B cell (primary cell): ENCODE results near the gene ARHGAP12. TPM values are rescaled to one million over a fixed set of nuclear protein-coding genes. Genes with fewer than 3 reads are reported as not detected.

Experiments
- ATAC-seq: fragments of 200-7000 bp; cut with Tn5 transposase; one replicate; pipeline ENCODE4 v1.10.0; 2021; ENCODE audit warnings: low read depth, mild to moderate bottlenecking, moderate number of reproducible peaks, moderate library complexity
- CTCF ChIA-PET: fragments of 350-600 bp; sonication (Branson Sonifier 250); formaldehyde crosslinking; loops from one replicate; lab custom pipeline; 2021; ENCODE audit warnings: antibody characterized with exemption, inconsistent platforms; lab: Charles Lee
- POLR2A ChIA-PET: fragments of 350-600 bp; sonication (Branson Sonifier 250); formaldehyde crosslinking; loops from one replicate; lab custom pipeline; 2021; ENCODE audit warnings: antibody characterized with exemption; lab: Charles Lee
- DNase-seq: peaks from one replicate; pipeline ENCODE4 v3.0.0; 2013
- H2AFZ ChIP-seq: 2 replicates; pipeline ENCODE4 v1.6.1; 2012; ENCODE audit warnings: mild to moderate bottlenecking, low read depth, low read length; ENCODE audit not compliant: insufficient read depth, poor library complexity, severe bottlenecking
- H3K27ac ChIP-seq, 2 donors: 1 replicate in 1 of 2; 2 replicates in 1 of 2; pipeline ENCODE4 v1.5.1; 2012 to 2013; ENCODE audit warnings: low read length in 2 of 2, mild to moderate bottlenecking in 2 of 2, moderate library complexity in 1 of 2
- H3K27me3 ChIP-seq, 4 experiments: fragments of 200-600 bp in 1 of 4; sonication (generic) in 1 of 4; replicated peaks in 1 of 4; 1 replicate in 2 of 4; 2 replicates in 2 of 4; pipeline versions ENCODE4 v1.6.1 to v1.7.0; 2013 to 2016; ENCODE audit warnings: low read length in 3 of 4, mild to moderate bottlenecking in 2 of 4, mixed read lengths in 1 of 4, moderate library complexity in 1 of 4; ENCODE audit not compliant: insufficient read depth in 4 of 4, control insufficient read depth in 3 of 4; ENCODE audit errors: control extremely low read depth in 1 of 4
- H3K36me3 ChIP-seq, 2 experiments: replicated peaks in 1 of 2; 1 replicate in 1 of 2; 2 replicates in 1 of 2; pipeline versions ENCODE4 v1.6.1 to v1.7.1; 2013; ENCODE audit warnings: low read length in 1 of 2; ENCODE audit not compliant: insufficient read depth in 2 of 2, control insufficient read depth in 1 of 2; ENCODE audit errors: control extremely low read depth in 1 of 2, extremely low read depth in 1 of 2
- H3K4me1 ChIP-seq, 2 donors: fragments of 200-600 bp in 1 of 2; sonication (generic) in 1 of 2; 1 replicate in 1 of 2; 2 replicates in 1 of 2; pipeline versions ENCODE4 v1.5.1 to v1.6.1; 2013 to 2017; ENCODE audit warnings: low read length in 2 of 2; ENCODE audit not compliant: control insufficient read depth in 2 of 2, insufficient read depth in 2 of 2
- H3K4me2 ChIP-seq: replicated peaks from 2 replicates; pipeline ENCODE3; 2012; ENCODE audit warnings: mild to moderate bottlenecking, low read depth, low read length; ENCODE audit not compliant: poor library complexity, severe bottlenecking
- H3K4me3 ChIP-seq, 5 experiments: fragments of 200-600 bp in 1 of 5; sonication (generic) in 1 of 5; 1 replicate in 3 of 5; 2 replicates in 2 of 5; pipeline versions ENCODE4 v1.5.1 to v1.7.0; 2011 to 2016; ENCODE audit warnings: low read length in 4 of 5, mild to moderate bottlenecking in 4 of 5, low read depth in 2 of 5, control low read depth in 1 of 5, moderate library complexity in 1 of 5; ENCODE audit not compliant: insufficient read depth in 1 of 5; ENCODE audit errors: control extremely low read depth in 1 of 5, extremely low read depth in 1 of 5
- H3K79me2 ChIP-seq: fragments of 200-600 bp; sonication (generic); one replicate; pipeline ENCODE4 v1.6.0; 2016; ENCODE audit warnings: low read length; ENCODE audit not compliant: control insufficient read depth, insufficient read depth
- H3K9ac ChIP-seq: fragments of 200-600 bp; sonication (generic); 2 replicates; pipeline ENCODE4 v1.6.1; 2017; ENCODE audit warnings: mild to moderate bottlenecking, low read length, moderate library complexity
- H3K9me3 ChIP-seq, 3 donors: one replicate each; pipeline versions ENCODE4 v1.6.1 to v1.7.1; 2013; ENCODE audit warnings: low read length in 2 of 3; ENCODE audit not compliant: control insufficient read depth in 2 of 3, insufficient read depth in 1 of 3; ENCODE audit errors: control extremely low read depth in 1 of 3
- H4K20me1 ChIP-seq: 2 replicates; pipeline ENCODE4 v1.6.0; 2012; ENCODE audit warnings: mild to moderate bottlenecking, low read length; ENCODE audit not compliant: insufficient read depth, control insufficient read depth, poor library complexity, severe bottlenecking
- H3K27ac Mint-ChIP-seq: one replicate; pipeline ENCODE4 v1.8.0; 2021; ENCODE audit warnings: mixed read lengths
- H3K27me3 Mint-ChIP-seq: one replicate; pipeline ENCODE4 v1.8.0; 2021; ENCODE audit warnings: mixed read lengths
- H3K4me1 Mint-ChIP-seq: one replicate; pipeline ENCODE4 v1.8.0; 2021; ENCODE audit warnings: mixed read lengths
- H3K4me3 Mint-ChIP-seq: one replicate; pipeline ENCODE4 v1.8.0; 2021; ENCODE audit warnings: mixed read lengths
- H3K9me3 Mint-ChIP-seq: one replicate; pipeline ENCODE4 v1.8.0; 2022; ENCODE audit warnings: mixed read lengths; ENCODE audit not compliant: insufficient read depth
- CTCF ChIP-seq: fragments of 200-600 bp; IDR thresholded peaks from one replicate; pipeline ENCODE4 v1.8.0; 2022; ENCODE audit warnings: antibody characterized with exemption, mild to moderate bottlenecking
- EZH2 ChIP-seq: IDR thresholded peaks from 2 replicates; pipeline ENCODE4 v1.6.1; 2012; ENCODE audit warnings: borderline replicate concordance, low read depth, mild to moderate bottlenecking, moderate library complexity, low read length; ENCODE audit not compliant: insufficient read depth, poor library complexity, severe bottlenecking
- WGBS: methylation state at CpG from one replicate; pipeline ENCODE4 v1.1.5; 2013; ENCODE audit warnings: missing lambda C conversion rate; ENCODE audit not compliant: insufficient coverage; 5-methylcytosine and 5-hydroxymethylcytosine counted together
- intact Hi-C: fragments of 100-400 bp; cut with micrococcal nuclease; formaldehyde crosslinking; loops from one replicate; pipeline ENCODE4 v1.10.0; 2022
- polyA plus RNA-seq: library from polyadenylated mRNA; depleted of rRNA; stranded (reverse); fragments of >200 nt; gene quantifications from 2 replicates; pipeline ENCODE4 v1.2.3, GENCODE V29; 2012
- total RNA-seq, 2 donors: library from RNA; stranded (reverse); fragments of 120-200 nt in 1 of 2; gene quantifications; 1 replicate in 1 of 2; 2 replicates in 1 of 2; pipeline versions ENCODE4 v1.2.3 to v1.2.4, GENCODE V29; 2013 to 2022

ARHGAP12 gene
- total and polyA plus RNA-seq, 2 donors (not counting 1 experiment from before 2014, with no cell fraction given) = 12.3 to 45.3 TPM

- H3K36me3 ChIP-seq = peaks cover 0 to 2% of the 10 kb centered on the region in 2 experiments
- Mint-ChIP-seq H3K27ac (no peak overlapping the region), H3K9me3 (no peaks in the 10 kb centered on the region), H3K27me3 (no peaks in the 10 kb centered on the region), H3K4me3 (no peak overlapping the region), H3K4me1 (peaks cover 24% of the 10 kb centered on the region)
- no peak for DNase-seq
- H3K27ac ChIP-seq = no peak overlapping the region
- H3K9me3 ChIP-seq = no peaks in the 10 kb centered on the region
- ChIA-PET POLR2A (no interaction called here), CTCF (interaction anchor here (0.6 to 1.0 kb wide), 4 partner anchors 15 to 139 kb away, joined by 3 to 4 read pairs (median 4); no protein-coding TSS in a partner anchor)
- WGBS = 100% methylated on average over 1 of the region's 4 CpGs
- H3K79me2 ChIP-seq = peaks cover 54% of the 10 kb centered on the region
- H2AFZ ChIP-seq = no peak overlapping the region
- no peak overlapping the region for H3K4me2 ChIP-seq
- ATAC-seq = no peak
- H4K20me1 ChIP-seq = peaks cover 38% of the 10 kb centered on the region
- no peak for TF ChIP-seq CTCF
- no peak for TF ChIP-seq EZH2
- H3K4me1 ChIP-seq = peaks cover 3 to 5% of the 10 kb centered on the region in 2 donors
- intact Hi-C loops = no loop called here
- no peak overlapping the region for H3K4me3 ChIP-seq
- H3K27me3 ChIP-seq = no peaks in the 10 kb centered on the region
- H3K9ac ChIP-seq = no peak overlapping the region
Observed at GRCh38 chr10:31866118-31866670, 62.4 kb downstream of the ARHGAP12 start.

DNA sequence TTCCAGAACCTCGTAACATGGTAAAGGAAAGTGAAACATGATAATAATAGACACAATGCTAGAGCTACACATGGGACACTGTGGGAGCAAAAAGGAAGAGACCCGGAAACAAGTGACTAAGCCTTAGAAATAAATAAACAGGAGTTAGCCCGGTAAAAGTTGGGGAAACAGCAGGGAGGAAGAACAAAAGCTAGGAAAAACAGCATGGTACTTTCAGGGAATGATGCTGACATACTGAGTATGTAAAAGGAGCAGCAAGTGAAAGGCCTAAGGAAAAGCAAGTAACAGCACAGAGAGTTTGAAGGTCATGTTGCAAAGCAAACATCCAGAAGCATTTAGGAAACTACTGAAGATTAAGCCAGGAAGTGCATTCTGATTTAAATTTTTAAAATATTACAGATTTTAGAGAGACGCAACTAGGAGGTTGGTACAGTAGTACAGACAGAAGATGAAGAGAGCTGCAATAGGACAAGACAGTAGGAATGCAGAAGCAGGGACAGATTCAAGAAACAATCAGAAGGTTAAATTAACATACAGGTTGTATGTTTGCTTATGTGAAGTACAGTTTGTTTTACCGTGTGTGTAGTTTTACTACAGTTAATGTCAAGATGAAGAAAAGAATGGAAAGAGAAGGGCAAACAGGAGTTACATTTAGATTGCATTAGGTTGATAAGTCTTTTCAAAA, 63.7 kb downstream of the ARHGAP12 start:
- 74% methylated on average over 3 of the region's 5 CpGs for WGBS
- H3K79me2 ChIP-seq = peaks cover 56% of the 10 kb centered on the region
- Mint-ChIP-seq H3K27me3 (no peaks in the 10 kb centered on the region), H3K27ac (no peak overlapping the region), H3K4me3 (no peak overlapping the region), H3K9me3 (no peaks in the 10 kb centered on the region), H3K4me1 (peaks cover 24% of the 10 kb centered on the region)
- no peaks in the 10 kb centered on the region for H3K9me3 ChIP-seq
- POLR2A ChIA-PET = no interaction called here
- H3K9ac ChIP-seq = no peak overlapping the region
- H4K20me1 ChIP-seq = peaks cover 34% of the 10 kb centered on the region
- H3K27me3 ChIP-seq = no peaks in the 10 kb centered on the region
- ATAC-seq (no peak), DNase-seq (no peak)
- no peak overlapping the region for H2AFZ ChIP-seq
- intact Hi-C loops = loop anchor here (5.0 kb wide), 2 partner anchors 327 to 502 kb away; no protein-coding TSS in a partner anchor
- H3K36me3 ChIP-seq = peaks cover 0 to 13% of the 10 kb centered on the region in 2 experiments
- CTCF ChIA-PET = interaction anchor here (1.0 kb wide), 1 partner anchor 18 kb away, joined by 4 read pairs; no protein-coding TSS in a partner anchor
- no peak overlapping the region for H3K27ac ChIP-seq
- H3K4me3 ChIP-seq = no peak overlapping the region
- H3K4me1 ChIP-seq = peaks cover 3 to 5% of the 10 kb centered on the region in 2 donors
- H3K4me2 ChIP-seq = no peak overlapping the region
- TF ChIP-seq CTCF (no peak), EZH2 (no peak)
